ENCODE results near the gene DHX16. TPM values are rescaled to one million over a fixed set of nuclear protein-coding genes. Genes with fewer than 3 reads are reported as not detected.

Gene DHX16
- total and polyA plus RNA-seq, 2 donors: 29.9 to 48.0 TPM

- H3K27me3 ChIP-seq (ENCODE audit: control insufficient read depth in 2 of 2, insufficient read depth in 1 of 2, low read length in 1 of 2): no peaks in the 10 kb centered on the region
- peak; percentile 93 to 100 (median 98) for DNase-seq (ENCODE audit: low read depth in 6 of 9, low spot score in 9 of 9)
- H3K9me3 ChIP-seq (ENCODE audit: control insufficient read depth in 2 of 2, insufficient read depth in 1 of 2, low read length in 1 of 2): peaks cover 0 to 9% of the 10 kb centered on the region in 2 donors
- H3K27ac ChIP-seq (ENCODE audit: low read depth in 1 of 2, low read length in 1 of 2): peak within 1 kb of the TSS; percentile 94 to 95
- peak within 1 kb of the TSS; percentile 64 to 69 for H3K4me3 ChIP-seq (ENCODE audit: low read length in 2 of 2)
- H3K36me3 ChIP-seq (ENCODE audit: control insufficient read depth in 2 of 2, insufficient read depth in 2 of 2, low read length in 1 of 2): peaks cover 18 to 38% of the 10 kb centered on the region in 2 donors
- peaks cover 20 to 67% of the 10 kb centered on the region in 2 donors for H3K4me1 ChIP-seq (ENCODE audit: control insufficient read depth in 2 of 2, insufficient read depth in 2 of 2, low read length in 2 of 2)
- under 1% methylated on average over 48 of the region's 48 CpGs for WGBS
Measured at GRCh38 chr6:30717129-30717844, 44.5 kb upstream of the DHX16 start, which contains the start of gene MDC1. Gene MDC1 (minus strand): TSS chr6:30717281. CDS start chr6:30715175, 2,106 bp downstream.

- DNase-seq (ENCODE audit: low read depth in 6 of 9, low spot score in 9 of 9): no peak
- 10% methylated on average over 8 of the region's 8 CpGs for WGBS
- peaks cover 0 to 9% of the 10 kb centered on the region in 2 donors for H3K9me3 ChIP-seq (ENCODE audit: control insufficient read depth in 2 of 2, insufficient read depth in 1 of 2, low read length in 1 of 2)
- H3K36me3 ChIP-seq (ENCODE audit: control insufficient read depth in 2 of 2, insufficient read depth in 2 of 2, low read length in 1 of 2): peaks cover 19 to 33% of the 10 kb centered on the region in 2 donors
- no peaks in the 10 kb centered on the region for H3K27me3 ChIP-seq (ENCODE audit: control insufficient read depth in 2 of 2, insufficient read depth in 1 of 2, low read length in 1 of 2)
- H3K4me1 ChIP-seq (ENCODE audit: control insufficient read depth in 2 of 2, insufficient read depth in 2 of 2, low read length in 2 of 2): peaks cover 25 to 67% of the 10 kb centered on the region in 2 donors
- H3K4me3 ChIP-seq (ENCODE audit: low read length in 2 of 2): peak overlapping the region; percentile 64 to 69
- peak overlapping the region; percentile 94 to 95 for H3K27ac ChIP-seq (ENCODE audit: low read depth in 1 of 2, low read length in 1 of 2)
Measured at GRCh38 chr6:30716879-30717128, 44.0 kb upstream of the DHX16 start.

- Histone ChIP-seq H3K27me3 (ENCODE audit: control insufficient read depth in 2 of 2, insufficient read depth in 1 of 2, low read length in 1 of 2) (no peaks in the 10 kb centered on the region), H3K36me3 (ENCODE audit: control insufficient read depth in 2 of 2, insufficient read depth in 2 of 2, low read length in 1 of 2) (peaks cover 16 to 45% of the 10 kb centered on the region in 2 donors), H3K4me3 (ENCODE audit: low read length in 2 of 2) (no peak overlapping the region), H3K4me1 (ENCODE audit: control insufficient read depth in 2 of 2, insufficient read depth in 2 of 2, low read length in 2 of 2) (peaks cover 31 to 72% of the 10 kb centered on the region in 2 donors), H3K9me3 (ENCODE audit: control insufficient read depth in 2 of 2, insufficient read depth in 1 of 2, low read length in 1 of 2) (peaks cover 0 to 7% of the 10 kb centered on the region in 2 donors), H3K27ac (ENCODE audit: low read depth in 1 of 2, low read length in 1 of 2) (no peak overlapping the region)
- 97% methylated on average over 1 of the region's 1 CpG for WGBS
- DNase-seq (ENCODE audit: low read depth in 6 of 9, low spot score in 9 of 9): no peak
Measured at GRCh38 chr6:30714263-30714662, 41.5 kb upstream of the DHX16 start.

GRCh38 chr6:30712441-30712945 is 39.7 kb upstream of the DHX16 start:
- H3K9me3 ChIP-seq (ENCODE audit: control insufficient read depth in 2 of 2, insufficient read depth in 1 of 2, low read length in 1 of 2): peaks cover 0 to 7% of the 10 kb centered on the region in 2 donors
- peak overlapping the region; percentile 48 to 70 for H3K27ac ChIP-seq (ENCODE audit: low read depth in 1 of 2, low read length in 1 of 2)
- peaks cover 31 to 54% of the 10 kb centered on the region in 2 donors for H3K4me1 ChIP-seq (ENCODE audit: control insufficient read depth in 2 of 2, insufficient read depth in 2 of 2, low read length in 2 of 2)
- no peak overlapping the region for H3K4me3 ChIP-seq (ENCODE audit: low read length in 2 of 2)
- no peaks in the 10 kb centered on the region for H3K27me3 ChIP-seq (ENCODE audit: control insufficient read depth in 2 of 2, insufficient read depth in 1 of 2, low read length in 1 of 2)
- 73% methylated on average over 7 of the region's 7 CpGs for WGBS
- peaks cover 24 to 57% of the 10 kb centered on the region in 2 donors for H3K36me3 ChIP-seq (ENCODE audit: control insufficient read depth in 2 of 2, insufficient read depth in 2 of 2, low read length in 1 of 2)
- DNase-seq (ENCODE audit: low read depth in 6 of 9, low spot score in 9 of 9): no peak

GRCh38 chr6:30711758-30712380 is 39.1 kb upstream of the DHX16 start:
- WGBS: 18% methylated on average over 1 of the region's 1 CpG
- DNase-seq (ENCODE audit: low read depth in 6 of 9, low spot score in 9 of 9): peak in 5 of 9 donors; percentile 33 to 83 (median 60)
- H3K36me3 ChIP-seq (ENCODE audit: control insufficient read depth in 2 of 2, insufficient read depth in 2 of 2, low read length in 1 of 2): peaks cover 30 to 64% of the 10 kb centered on the region in 2 donors

GRCh38 chr6:30709101-30709868 is 36.5 kb upstream of the DHX16 start:
- H3K9me3 ChIP-seq (ENCODE audit: control insufficient read depth in 2 of 2, insufficient read depth in 1 of 2, low read length in 1 of 2): no peaks in the 10 kb centered on the region
- H3K36me3 ChIP-seq (ENCODE audit: control insufficient read depth in 2 of 2, insufficient read depth in 2 of 2, low read length in 1 of 2): peaks cover 46 to 65% of the 10 kb centered on the region in 2 donors
- H3K27me3 ChIP-seq (ENCODE audit: control insufficient read depth in 2 of 2, insufficient read depth in 1 of 2, low read length in 1 of 2): no peaks in the 10 kb centered on the region
- 96% methylated on average over 2 of the region's 2 CpGs for WGBS
- no peak overlapping the region for H3K4me3 ChIP-seq (ENCODE audit: low read length in 2 of 2)
- H3K4me1 ChIP-seq (ENCODE audit: control insufficient read depth in 2 of 2, insufficient read depth in 2 of 2, low read length in 2 of 2): peaks cover 24 to 34% of the 10 kb centered on the region in 2 donors
- DNase-seq (ENCODE audit: low read depth in 6 of 9, low spot score in 9 of 9): no peak
- no peak overlapping the region for H3K27ac ChIP-seq (ENCODE audit: low read depth in 1 of 2, low read length in 1 of 2)

More at GRCh38 chr6:30711758-30712380, 39.1 kb upstream of the DHX16 start:
- H3K27me3 ChIP-seq (ENCODE audit: control insufficient read depth in 2 of 2, insufficient read depth in 1 of 2, low read length in 1 of 2): no peaks in the 10 kb centered on the region
- no peak overlapping the region for H3K4me3 ChIP-seq (ENCODE audit: low read length in 2 of 2)
- H3K27ac ChIP-seq (ENCODE audit: low read depth in 1 of 2, low read length in 1 of 2): peak overlapping the region; percentile 48 to 70
- peaks cover 31 to 52% of the 10 kb centered on the region in 2 donors for H3K4me1 ChIP-seq (ENCODE audit: control insufficient read depth in 2 of 2, insufficient read depth in 2 of 2, low read length in 2 of 2)
- H3K9me3 ChIP-seq (ENCODE audit: control insufficient read depth in 2 of 2, insufficient read depth in 1 of 2, low read length in 1 of 2): peaks cover 0 to 3% of the 10 kb centered on the region in 2 donors

GRCh38 chr6:30707281-30707850 is 34.6 kb upstream of the DHX16 start:
- Histone ChIP-seq H3K27me3 (ENCODE audit: control insufficient read depth in 2 of 2, insufficient read depth in 1 of 2, low read length in 1 of 2) (no peaks in the 10 kb centered on the region), H3K4me3 (ENCODE audit: low read length in 2 of 2) (no peak overlapping the region), H3K27ac (ENCODE audit: low read depth in 1 of 2, low read length in 1 of 2) (no peak overlapping the region), H3K4me1 (ENCODE audit: control insufficient read depth in 2 of 2, insufficient read depth in 2 of 2, low read length in 2 of 2) (peaks cover 11 to 17% of the 10 kb centered on the region in 2 donors), H3K9me3 (ENCODE audit: control insufficient read depth in 2 of 2, insufficient read depth in 1 of 2, low read length in 1 of 2) (no peaks in the 10 kb centered on the region), H3K36me3 (ENCODE audit: control insufficient read depth in 2 of 2, insufficient read depth in 2 of 2, low read length in 1 of 2) (peaks cover 49 to 65% of the 10 kb centered on the region in 2 donors)
- no peak for DNase-seq (ENCODE audit: low read depth in 6 of 9, low spot score in 9 of 9)
- WGBS: 97% methylated on average over 6 of the region's 6 CpGs

GRCh38 chr6:30705620-30706019 is 32.8 kb upstream of the DHX16 start:
- no peak for DNase-seq (ENCODE audit: low read depth in 6 of 9, low spot score in 9 of 9)
- no peaks in the 10 kb centered on the region for H3K4me1 ChIP-seq (ENCODE audit: control insufficient read depth in 2 of 2, insufficient read depth in 2 of 2, low read length in 2 of 2)
- WGBS: 98% methylated on average over 4 of the region's 4 CpGs

More at GRCh38 chr6:30705620-30706019, 32.8 kb upstream of the DHX16 start:
- Histone ChIP-seq H3K36me3 (ENCODE audit: control insufficient read depth in 2 of 2, insufficient read depth in 2 of 2, low read length in 1 of 2) (peaks cover 49 to 60% of the 10 kb centered on the region in 2 donors), H3K4me3 (ENCODE audit: low read length in 2 of 2) (no peak overlapping the region), H3K27ac (ENCODE audit: low read depth in 1 of 2, low read length in 1 of 2) (no peak overlapping the region), H3K9me3 (ENCODE audit: control insufficient read depth in 2 of 2, insufficient read depth in 1 of 2, low read length in 1 of 2) (no peaks in the 10 kb centered on the region), H3K27me3 (ENCODE audit: control insufficient read depth in 2 of 2, insufficient read depth in 1 of 2, low read length in 1 of 2) (no peaks in the 10 kb centered on the region)

Data from thymus (tissue), 11 donors.